Suppressor macrophage treated with lipopolysaccharide for 4 hours (primary cell): ENCODE measurements around the gene PLSCR2.
"Not testable (repeated sequence)": the region's sequence is repeated elsewhere in the genome, so short reads cannot be mapped to it uniquely, and the experiment has no call there.

Experiments
- DNase-seq: peaks from one replicate; pipeline ENCODE4 v3.0.0-alpha.2; 2020

PLSCR2 gene

GRCh38 chr3:146469150-146470017, at the start of gene PLSCR2:
TSS of gene PLSCR2 (minus strand) at chr3:146469561. CDS start at chr3:146459904, 9,657 bp downstream.
- DNase-seq: peak; percentile 48

GRCh38 chr3:146517684-146518435, 48.5 kb upstream of the PLSCR2 start:
- no peak for DNase-seq

GRCh38 chr3:146513386-146514051, 44.2 kb upstream of the PLSCR2 start:
- DNase-seq: no peak

GRCh38 chr3:146511402-146512134, 42.2 kb upstream of the PLSCR2 start:
- DNase-seq: no peak

GRCh38 chr3:146507331-146508120, 38.2 kb upstream of the PLSCR2 start:
- no peak for DNase-seq

GRCh38 chr3:146505516-146505915, 36.2 kb upstream of the PLSCR2 start:
- no peak for DNase-seq

GRCh38 chr3:146504498-146505197, 35.3 kb upstream of the PLSCR2 start:
- DNase-seq: peak; percentile 62

GRCh38 chr3:146503461-146504202, 34.3 kb upstream of the PLSCR2 start:
- DNase-seq: peak; percentile 53

- no peak for DNase-seq
These were observed 33.6 kb upstream of the PLSCR2 start for GRCh38 chr3:146502887-146503460.

- DNase-seq: no peak
These were observed 32.4 kb upstream of the PLSCR2 start for GRCh38 chr3:146501752-146502151.

- DNase-seq: no peak
These were observed 30.3 kb upstream of the PLSCR2 start for GRCh38 chr3:146499701-146500100.

- DNase-seq: no peak
These were observed 28.8 kb upstream of the PLSCR2 start for GRCh38 chr3:146498002-146498736.

GRCh38 chr3:146497145-146497843, 27.9 kb upstream of the PLSCR2 start:
- DNase-seq: not testable (repeated sequence)

- DNase-seq: no peak
These were observed 27.4 kb upstream of the PLSCR2 start for GRCh38 chr3:146496726-146497125.

GRCh38 chr3:146496251-146496650, 26.9 kb upstream of the PLSCR2 start:
- no peak for DNase-seq

- DNase-seq: no peak
These were observed 24.4 kb upstream of the PLSCR2 start for GRCh38 chr3:146493761-146494160.

GRCh38 chr3:146493221-146493620, 23.9 kb upstream of the PLSCR2 start:
- DNase-seq: no peak

GRCh38 chr3:146491303-146491702, 21.9 kb upstream of the PLSCR2 start:
- no peak for DNase-seq

GRCh38 chr3:146485297-146485696, 15.9 kb upstream of the PLSCR2 start:
- DNase-seq: no peak
